NK-92 (cell line): ENCODE data around the gene ANXA11.
"Not testable (repeated sequence)": the region's sequence is repeated elsewhere in the genome, so short reads cannot be mapped to it uniquely, and the experiment has no call there.

ENCODE experiments used
- DNase-seq: peaks from one replicate; lab custom pipeline; 2025; ENCODE audit not compliant: unreplicated experiment; lab: John Stamatoyannopoulos, UW

Gene ANXA11

DNA sequence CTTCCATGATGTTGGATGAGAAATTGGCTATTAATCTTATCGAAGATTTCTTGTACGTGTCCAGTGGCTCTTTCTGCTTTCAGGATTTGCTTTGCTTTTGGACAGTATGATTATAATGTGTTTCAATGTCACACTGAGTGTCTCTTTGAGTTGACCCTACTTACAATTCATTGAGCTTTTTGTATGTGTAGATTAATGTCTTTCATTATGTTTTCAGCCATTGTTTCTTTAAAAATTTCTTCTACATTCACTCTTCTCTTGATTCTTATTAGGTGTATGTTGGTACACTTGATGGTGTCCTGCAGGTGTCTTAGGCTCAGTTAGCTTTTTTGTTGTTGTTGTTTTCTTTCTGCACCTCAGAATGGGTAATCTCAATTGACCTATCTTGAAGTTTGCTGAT is 56.2 kb downstream of the ANXA11 start:
- no peak for DNase-seq

DNA sequence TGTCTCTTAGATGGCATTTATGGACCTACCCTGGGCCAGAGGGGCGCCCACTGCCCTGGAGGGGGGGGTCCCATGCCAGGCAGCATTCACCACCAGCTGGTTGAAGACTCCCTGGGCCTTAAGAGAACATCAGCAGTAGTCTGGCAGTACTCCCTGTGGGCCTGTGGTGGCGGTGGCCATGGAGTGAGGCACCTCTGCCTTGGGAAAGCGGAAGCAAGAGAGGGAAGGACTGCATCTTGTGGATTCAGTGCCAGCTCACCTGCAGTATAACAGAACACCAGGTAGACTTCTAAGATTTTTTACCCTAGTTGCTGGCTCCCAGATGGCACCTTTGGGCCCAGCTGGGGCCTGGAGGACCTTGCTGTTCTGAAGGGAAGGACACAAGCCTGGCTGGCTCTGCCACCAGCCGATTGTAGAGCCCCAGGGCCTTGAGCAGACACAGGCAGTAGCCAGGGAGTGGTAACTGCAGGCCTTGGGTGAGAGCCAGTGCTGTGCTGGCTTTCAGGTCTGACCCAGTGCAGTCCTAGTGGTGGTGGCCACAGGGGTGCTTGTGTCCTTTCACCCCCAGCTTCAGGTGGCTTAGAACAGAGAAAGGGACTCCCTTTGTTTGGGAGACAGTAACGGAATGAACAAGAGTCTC is 57.1 kb downstream of the ANXA11 start:
- DNase-seq: no peak

DNA sequence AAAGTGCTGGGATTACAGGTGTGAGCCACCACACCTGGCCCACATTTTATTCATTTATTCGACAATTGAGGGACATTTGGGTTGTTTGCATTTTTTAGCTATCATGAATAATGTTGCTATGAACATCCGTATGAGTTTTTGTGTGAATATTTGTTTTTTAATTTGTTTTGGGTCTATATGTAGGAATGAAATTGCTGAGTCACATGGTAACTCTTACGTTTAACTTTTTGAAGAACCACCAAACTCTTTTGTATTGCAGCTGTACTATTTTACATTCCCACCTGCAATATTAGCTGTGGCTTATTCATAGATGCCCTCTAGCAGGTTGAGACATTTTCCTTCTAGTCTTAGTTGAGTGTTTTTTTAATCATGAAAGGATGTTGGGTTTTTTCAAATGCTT is 58.4 kb downstream of the ANXA11 start:
- DNase-seq: no peak

DNA sequence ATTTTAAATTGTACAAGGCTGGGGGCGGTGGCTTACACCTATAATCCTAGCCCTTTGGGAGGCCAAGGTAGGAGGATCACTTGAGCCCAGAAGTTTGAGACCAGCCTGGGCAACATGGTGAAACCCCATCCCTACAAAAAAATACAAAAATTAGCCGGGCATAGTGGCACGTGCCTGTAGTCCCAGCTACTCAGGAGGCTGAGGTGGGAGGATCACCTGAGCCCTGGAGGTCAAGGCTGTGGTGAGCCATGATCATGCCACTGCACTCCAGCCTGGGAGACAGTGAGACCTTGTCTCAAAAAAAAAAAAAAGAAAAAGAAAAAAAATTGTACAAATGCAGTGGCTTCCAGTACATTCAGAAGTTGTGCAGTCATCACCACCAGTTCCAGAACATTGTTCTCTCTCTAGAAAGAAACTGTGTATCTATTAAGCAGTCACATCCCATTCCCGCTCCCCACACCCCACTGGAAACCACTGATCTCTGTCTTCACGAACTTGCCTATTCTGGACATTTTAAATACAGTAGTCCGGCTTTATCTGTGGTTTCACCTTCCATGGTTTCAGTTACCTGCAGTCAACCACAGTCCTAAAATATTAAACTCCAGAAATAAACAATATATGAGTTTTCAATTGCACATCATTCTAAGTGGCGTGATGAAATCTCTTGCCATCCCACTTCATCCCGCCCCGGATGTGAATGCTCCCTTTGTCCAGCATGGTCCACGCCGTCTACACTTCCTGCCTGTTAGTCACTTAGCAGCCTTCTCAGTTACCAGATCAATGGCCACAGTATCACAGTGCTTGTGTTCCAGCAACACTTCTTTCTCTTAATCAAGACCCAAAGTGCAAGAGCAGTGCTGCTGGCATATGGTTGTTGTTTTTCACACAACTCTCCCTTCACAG is 59.7 kb downstream of the ANXA11 start:
- DNase-seq: not testable (repeated sequence)

DNA sequence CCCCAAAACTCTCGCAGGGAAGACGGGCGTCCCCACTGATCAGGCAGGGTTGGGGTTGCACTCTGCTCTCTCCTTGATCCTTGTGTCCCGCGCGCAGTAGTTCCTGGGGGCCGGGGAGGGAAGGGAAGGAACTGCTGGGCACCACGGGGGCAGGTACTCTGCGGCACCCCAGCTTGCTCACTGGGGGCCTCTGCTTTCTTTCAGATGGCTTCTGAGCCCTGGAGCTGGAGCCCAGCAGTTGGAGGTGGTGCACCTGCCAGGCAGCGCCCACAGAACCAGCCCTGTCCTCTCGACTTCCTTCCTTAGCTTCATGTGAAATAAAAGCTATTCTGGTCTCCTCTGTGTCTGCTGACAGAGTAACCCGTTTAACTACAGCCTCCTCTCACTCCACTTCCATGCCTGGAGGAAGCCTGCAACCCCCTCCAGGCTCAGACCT is 60.6 kb downstream of the ANXA11 start:
- no peak for DNase-seq

DNA sequence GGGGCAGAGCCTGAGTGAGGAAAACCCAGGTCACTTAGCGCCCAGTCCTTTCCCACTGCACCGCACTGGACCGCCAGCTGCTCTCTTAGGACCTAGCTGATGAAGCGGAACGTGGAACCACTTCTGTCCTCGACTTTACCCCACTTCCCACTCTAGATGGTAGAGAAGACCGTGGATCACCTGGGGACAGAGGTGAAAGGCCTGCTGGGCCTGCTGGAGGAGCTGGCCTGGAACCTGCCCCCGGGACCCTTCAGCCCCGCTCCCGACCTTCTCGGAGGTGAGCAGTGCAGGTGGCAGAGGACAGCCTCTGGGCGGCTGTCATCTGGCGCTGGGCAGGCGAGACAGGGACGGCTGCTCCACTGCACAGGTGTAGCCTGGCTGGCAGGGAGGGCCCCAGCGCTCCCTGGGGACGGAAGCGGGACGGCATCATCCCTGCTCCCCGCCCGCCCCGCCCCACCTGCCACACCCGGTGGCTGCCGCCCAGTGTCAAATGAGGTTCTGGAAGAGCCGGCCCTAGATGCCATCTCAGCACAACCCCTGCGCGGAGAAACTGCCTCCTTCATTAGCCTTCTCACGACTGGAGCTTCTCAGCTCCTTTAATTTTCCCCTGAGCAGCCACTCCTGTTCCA is 61.2 kb downstream of the ANXA11 start:
- no peak for DNase-seq

DNA sequence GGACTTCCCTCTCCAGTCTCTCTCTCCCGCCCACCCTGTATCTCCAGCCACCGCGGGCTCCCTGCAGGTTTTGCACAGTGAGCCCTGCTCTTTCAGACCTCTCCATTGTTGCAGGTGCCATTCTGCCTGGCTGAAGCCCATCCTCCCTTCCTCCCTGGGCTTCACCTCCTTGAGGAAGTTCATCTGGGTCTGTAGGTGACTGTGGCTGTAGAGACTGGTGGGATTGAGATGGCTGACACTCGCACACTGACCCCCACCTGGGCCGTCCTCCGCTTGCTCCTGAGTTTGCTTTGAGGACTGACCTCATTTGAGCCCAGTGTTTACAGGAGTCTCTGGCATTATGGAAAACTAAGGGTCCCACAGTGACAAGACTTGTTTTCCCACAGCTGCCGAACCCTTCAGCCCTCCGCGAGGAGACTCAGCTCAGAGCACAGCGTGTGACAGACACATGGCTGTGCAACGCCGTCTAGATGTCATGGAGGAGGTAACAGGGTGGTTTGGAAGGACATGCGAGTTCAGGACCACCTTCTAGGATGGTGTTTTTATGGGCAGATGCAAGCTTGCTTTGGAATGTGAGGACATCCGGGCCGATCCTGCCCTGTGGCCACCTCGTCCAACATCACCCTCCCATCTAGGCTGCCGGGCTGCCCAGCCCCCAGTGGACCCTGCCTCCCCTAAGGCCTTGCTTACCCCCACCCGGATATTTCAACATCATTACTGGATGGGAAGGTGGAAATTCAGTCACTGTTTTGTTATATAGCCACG is 63.5 kb downstream of the ANXA11 start:
- DNase-seq: no peak

DNA sequence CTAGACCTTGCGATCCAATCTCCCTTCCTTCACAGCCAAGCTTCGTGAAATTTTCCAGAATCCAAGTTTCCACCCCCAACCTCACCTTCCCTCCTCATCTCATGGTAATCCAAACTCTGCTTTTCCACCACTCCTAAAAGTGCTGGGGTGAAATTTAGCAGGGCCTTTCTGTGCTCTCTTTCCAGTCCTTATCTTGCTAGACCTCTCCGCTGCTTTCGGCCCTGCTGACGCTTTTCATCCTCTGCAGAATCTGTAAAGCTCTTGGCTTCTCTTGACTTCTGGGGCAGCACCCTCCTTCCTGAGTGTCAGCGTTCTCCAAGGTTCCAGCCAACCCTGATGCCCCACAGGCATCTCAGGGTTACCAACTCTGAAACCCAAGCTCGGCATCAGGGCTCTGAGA is 65.1 kb downstream of the ANXA11 start:
- no peak for DNase-seq

DNA sequence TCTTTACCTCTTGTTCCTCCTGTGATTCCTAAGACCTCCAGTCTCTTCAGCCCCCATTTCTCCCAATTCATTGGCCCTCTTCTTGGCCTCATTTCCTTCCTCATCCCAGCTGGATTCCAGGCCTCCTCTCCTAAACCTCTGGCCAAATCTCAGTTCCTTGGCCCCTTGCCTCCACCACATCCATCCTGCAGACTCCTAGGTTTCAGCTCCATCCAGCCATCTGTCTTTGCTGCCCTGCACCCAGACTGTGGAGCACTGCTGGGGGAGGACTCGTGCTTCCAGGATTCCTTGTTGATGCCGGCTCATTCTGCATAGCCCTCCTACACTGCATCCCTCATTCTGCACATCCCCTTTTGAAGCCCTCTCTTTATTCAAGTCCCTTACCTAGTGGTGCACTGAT is 66.1 kb downstream of the ANXA11 start:
- no peak for DNase-seq

DNA sequence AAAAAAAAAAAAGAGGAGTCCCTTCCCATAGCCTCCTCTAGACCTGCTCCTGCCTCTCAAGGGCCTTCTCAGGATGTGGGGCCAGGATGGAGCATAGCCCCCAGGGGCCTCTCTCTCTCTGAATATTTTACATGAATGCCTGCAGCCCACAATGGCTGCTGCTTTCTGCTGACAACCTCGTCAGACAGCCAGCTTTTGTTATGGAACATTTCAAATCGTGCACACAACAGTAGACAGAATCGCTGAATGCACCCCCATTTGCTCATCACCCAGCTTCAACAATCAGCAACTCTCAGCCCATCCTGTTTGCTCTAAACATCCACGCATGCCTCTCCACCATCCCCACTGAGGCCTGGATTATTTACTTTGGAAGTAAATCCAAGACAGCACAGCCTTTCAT is 67.4 kb downstream of the ANXA11 start:
- no peak for DNase-seq

DNA sequence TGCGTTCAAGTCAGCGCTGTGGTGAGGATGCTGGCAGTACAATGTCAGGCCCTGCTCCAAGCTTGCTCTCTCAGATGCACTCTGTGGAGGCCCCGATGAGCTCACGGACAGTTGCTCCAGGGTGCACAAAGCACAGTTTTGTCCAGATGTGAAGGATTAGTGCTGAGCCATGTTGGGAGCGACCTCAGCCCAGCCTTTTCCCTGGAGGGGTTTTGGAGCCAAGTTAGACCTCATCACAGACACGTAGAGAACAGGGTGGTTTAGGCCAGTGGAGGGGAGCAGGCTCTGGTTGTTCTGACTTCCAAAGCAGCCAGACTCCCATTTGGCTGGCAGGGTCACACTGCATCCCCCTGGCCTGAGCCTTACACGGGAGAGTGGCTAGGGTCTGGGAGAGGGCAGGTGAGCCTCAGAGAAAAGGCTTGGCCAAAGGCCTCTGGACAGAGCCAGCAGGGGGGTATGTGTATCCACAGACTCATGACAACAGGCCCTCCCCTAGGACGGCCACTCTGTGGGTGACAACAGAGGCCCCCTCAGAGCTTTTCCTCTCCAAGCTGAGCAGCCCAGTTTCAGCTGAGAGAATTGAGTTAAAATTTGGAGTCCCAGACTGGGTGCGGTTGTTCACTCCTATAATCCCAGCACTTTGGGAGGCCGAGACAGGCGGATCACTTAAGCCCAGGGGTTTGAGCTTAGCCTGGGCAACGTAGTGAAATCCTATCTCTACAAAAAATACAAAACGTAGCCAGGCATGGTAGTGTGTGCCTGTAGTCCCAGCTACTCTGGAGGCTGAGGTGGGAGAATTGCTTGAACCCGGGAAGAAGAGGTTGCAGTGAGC is 68.1 kb downstream of the ANXA11 start:
- DNase-seq: no peak

DNA sequence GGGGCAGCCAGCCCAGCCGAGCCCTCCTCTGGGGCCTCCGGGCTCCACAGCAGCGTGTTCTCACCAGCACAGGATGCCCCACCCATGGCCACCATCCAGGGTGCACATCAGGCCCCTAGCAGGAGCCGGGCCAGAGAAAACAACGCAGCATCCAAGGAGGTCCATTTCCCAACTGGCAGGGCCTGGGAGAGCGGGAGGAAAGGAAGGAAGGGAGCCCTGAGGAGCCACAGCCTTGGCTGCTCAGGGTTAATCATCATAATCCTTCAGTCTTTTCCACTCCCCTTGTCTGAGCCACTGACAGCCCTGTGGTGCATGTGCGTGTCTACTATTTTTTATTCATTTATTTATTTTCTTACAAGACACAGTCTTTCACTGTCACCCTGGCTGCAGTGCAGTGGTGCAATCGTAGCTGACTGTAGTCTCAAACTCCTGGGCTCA is 69.2 kb downstream of the ANXA11 start:
- DNase-seq: no peak

DNA sequence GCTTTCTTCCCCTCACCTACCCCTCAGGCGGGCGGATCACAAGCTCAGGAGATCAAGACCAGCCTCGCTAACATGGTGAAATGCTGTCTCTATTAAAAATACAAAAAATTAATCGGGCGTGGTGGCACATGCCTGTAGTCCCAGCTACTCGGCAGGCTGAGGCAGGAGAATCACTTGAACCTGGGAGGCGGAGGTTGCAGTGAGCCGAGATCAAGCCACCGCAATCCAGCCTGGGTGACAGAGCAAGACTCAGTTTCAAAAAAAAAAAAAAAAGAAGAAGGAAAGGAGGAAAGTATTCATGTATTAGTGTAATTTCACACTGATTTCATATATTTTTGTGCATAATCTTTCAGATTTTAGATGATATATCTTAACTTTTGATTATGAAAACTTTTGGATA is 71.7 kb downstream of the ANXA11 start:
- DNase-seq: not testable (repeated sequence)

DNA sequence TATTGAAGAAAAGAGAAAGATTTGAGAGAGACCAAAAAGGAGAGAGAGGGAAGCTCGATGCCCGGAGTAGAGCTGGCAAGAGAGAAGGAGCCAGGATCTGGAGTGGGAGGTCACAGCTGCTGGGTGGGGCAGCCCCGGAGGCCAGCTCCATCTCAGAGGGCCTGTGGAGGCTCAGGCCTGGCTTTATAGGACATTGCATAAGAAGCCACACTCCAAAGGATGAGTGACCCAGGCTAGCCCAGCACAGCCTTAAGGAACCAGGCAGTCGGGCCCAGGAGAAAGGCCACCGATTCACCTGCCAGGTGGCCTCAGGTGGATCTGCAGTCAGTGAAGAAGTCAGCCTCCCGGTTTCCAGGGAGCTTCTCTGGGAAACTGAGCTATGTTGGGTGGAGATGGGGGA is 72.1 kb downstream of the ANXA11 start:
- no peak for DNase-seq

DNA sequence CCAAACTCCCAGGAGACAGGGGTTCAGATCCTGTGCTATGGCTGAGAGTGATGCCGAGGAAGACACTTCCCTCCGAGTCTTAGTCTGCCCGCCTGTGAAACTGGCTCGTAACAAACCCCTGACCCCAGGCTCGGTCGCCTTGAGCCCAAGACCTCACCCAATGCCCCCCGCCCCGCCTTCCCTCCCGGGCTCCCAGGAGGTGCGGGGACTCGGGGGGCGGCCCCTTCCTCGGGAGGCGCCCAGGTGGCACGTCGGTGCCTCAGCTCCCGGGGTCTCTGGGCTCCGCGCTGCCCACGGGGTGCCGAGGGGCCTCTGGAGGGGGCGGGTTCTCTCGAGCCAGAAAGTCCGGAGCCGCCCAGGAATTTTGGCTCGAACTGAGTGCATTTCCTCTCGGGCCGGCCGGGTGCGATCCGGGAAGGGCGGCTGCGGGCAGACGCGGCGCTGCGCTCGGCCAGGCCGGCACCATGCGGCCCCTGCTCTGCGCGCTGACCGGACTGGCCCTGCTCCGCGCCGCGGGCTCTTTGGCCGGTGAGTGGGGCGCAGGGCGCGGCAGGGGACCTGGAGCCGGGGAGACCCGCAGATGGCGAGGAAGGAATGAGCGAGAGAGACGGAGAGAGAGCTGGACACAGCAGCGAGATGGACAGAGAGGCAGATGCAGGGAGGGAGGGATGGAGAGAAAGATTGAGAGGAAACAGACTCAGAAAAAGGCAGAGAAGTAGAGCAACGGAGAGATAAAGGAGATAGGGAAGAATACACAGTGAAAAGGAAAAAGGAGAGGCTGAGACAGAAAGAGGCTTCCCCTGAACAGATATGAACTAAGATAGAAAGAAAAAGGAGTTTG is 72.8 kb downstream of the ANXA11 start, which contains the start of gene PLAC9:
PLAC9 (plus strand) TSS at position 432 of the 841 bp plus-strand sequence; CDS start at position 465, 33 bp downstream.
- no peak for DNase-seq

DNA sequence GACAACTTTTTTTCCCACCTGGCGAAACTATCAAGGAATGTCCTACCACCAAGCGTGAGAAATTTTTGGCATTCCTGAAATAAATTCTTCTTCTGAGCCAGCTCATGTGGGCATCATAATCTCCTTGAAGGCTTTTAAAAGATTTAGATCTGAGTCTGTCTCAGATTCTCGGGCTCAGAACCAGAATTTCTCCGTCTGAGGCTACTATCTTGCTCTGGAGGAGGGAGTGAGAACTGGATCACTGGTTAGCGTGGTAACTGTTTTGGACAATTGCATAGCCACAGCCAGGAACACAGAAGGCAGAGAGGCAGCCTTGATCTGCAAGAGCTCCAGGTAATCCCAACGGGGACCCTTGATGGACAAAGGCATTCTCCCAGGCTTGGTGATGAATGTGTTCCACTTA is 73.8 kb downstream of the ANXA11 start:
- DNase-seq: no peak

DNA sequence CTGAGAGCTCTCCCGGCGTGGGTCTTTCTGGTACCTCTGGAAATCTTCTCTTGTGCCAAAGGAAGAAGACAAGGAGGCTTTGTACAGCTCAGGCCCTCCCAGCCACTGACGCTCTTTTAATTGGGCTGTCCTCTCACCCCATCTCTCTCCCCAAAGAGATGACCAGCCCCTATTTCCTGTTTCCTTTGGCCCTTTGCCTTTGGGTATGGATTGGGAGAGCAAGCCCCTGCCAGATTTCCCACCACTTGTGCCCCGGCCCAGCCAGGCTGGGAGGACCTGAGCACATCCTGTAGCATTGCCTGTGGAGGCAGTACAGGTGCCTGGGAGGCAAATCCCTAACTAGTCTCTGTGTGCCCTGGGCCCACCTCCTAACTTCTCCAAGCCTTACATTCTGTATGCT is 78.5 kb downstream of the ANXA11 start:
- no peak for DNase-seq

DNA sequence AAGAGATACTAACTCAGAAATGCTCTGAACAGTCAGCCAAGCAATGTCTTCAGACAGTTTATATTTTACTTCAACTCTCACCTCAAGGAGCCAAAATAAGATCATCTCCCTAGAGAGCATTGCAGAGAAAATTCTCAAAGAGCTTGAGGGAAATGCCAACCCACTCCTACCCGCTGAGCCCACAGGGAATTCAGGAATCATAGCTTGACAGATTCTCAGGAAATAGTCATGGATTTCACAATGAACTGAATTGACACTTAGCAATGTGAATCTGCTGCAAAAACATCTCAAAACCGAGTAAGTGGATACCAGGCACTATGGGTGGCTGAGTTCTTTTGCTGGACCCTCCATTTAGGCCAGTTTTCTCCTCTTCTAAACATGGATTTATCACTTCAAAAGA is 82.6 kb downstream of the ANXA11 start:
- no peak for DNase-seq

DNA sequence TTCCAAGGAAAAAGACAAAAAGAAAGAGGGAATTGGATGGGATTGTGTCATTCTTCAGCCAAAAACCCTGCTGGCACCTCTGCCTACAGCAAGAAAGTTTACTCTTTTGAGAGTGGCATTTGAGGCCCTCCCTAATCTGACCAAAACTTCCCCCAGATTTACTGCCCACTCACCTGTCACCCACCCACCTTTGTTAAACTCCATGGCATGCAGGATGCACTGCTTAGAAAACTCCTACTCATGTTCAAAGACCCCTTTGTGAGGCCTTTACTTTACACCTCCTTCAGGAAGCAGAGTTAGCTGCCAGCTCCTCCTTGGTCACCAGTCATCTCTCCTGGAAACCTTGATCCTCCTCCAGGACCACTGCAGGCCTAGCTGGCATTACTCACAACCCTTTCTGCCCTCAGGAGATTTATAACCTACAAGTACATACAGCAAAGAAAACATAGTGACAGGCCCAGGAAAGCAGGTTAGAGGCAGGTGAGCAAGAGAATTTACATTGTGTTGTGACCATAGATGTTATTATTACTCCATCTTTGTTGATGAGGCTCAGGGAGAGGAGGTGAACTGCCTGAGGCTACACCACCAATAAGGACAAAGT is 83.1 kb downstream of the ANXA11 start:
- DNase-seq: no peak
